Activated B cell treated with CpG ODN at 0.5 μM for 24 hours (primary cell): ENCODE data around the gene COL5A1. TPM values are rescaled to one million over a fixed set of nuclear protein-coding genes. Genes with fewer than 3 reads are reported as not detected.

Experiments used
- ATAC-seq: fragments of 200-7000 bp; cut with Tn5 transposase; one replicate; pipeline ENCODE4 v1.10.0; 2021; ENCODE audit warnings: low read depth, mild to moderate bottlenecking, moderate library complexity
- CTCF ChIA-PET: fragments of 350-600 bp; sonication (Branson Sonifier 250); formaldehyde crosslinking; loops from one replicate; lab custom pipeline; 2021; ENCODE audit warnings: antibody characterized with exemption; lab: Charles Lee
- POLR2A ChIA-PET: fragments of 350-600 bp; sonication (Branson Sonifier 250); formaldehyde crosslinking; loops from one replicate; lab custom pipeline; 2021; ENCODE audit warnings: antibody characterized with exemption; lab: Charles Lee
- DNase-seq: peaks from one replicate; pipeline ENCODE4 v3.0.0; 2022
- H3K27ac Mint-ChIP-seq: one replicate; pipeline ENCODE4 v1.8.0; 2020; ENCODE audit warnings: mixed read lengths
- H3K27me3 Mint-ChIP-seq: one replicate; pipeline ENCODE4 v1.8.0; 2021; ENCODE audit warnings: mixed read lengths
- H3K36me3 Mint-ChIP-seq: one replicate; pipeline ENCODE4 v1.8.0; 2021; ENCODE audit warnings: low read depth, mixed read lengths
- H3K4me1 Mint-ChIP-seq: one replicate; pipeline ENCODE4 v1.8.0; 2021; ENCODE audit warnings: mixed read lengths
- H3K4me3 Mint-ChIP-seq: one replicate; pipeline ENCODE4 v1.8.0; 2020; ENCODE audit warnings: mild to moderate bottlenecking, mixed read lengths
- H3K9me3 Mint-ChIP-seq: one replicate; pipeline ENCODE4 v1.8.0; 2020; ENCODE audit warnings: mixed read lengths
- CTCF ChIP-seq: fragments of 200-600 bp; IDR thresholded peaks from one replicate; pipeline ENCODE4 v1.8.0; 2022; ENCODE audit warnings: antibody characterized with exemption, mild to moderate bottlenecking
- intact Hi-C: fragments of 100-400 bp; cut with micrococcal nuclease; formaldehyde crosslinking; loops from one replicate; pipeline ENCODE4 v1.15.1; 2024
- total RNA-seq: library from RNA; stranded (reverse); gene quantifications from 2 replicates; pipeline ENCODE4 v1.2.3, GENCODE V29; 2022

COL5A1 gene
- total RNA-seq, 1 donor from 2014 or later = 0.02 TPM

GRCh38 chr9:134872482-134873231 is 231.1 kb downstream of the COL5A1 start:
- Mint-ChIP-seq H3K4me3 (no peak overlapping the region), H3K4me1 (peaks cover 19% of the 10 kb centered on the region), H3K27ac (no peak overlapping the region), H3K27me3 (peaks cover 6% of the 10 kb centered on the region), H3K9me3 (peaks cover 7% of the 10 kb centered on the region), H3K36me3 (no peaks in the 10 kb centered on the region)
- TF ChIP-seq CTCF = no peak
- ATAC-seq = peak; percentile 31
- intact Hi-C loops = no loop called here
- ChIA-PET POLR2A (interaction anchor here (0.6 kb wide), 1 partner anchor 628 kb away, joined by 8 read pairs; no protein-coding TSS in a partner anchor), CTCF (no interaction called here)
- DNase-seq = no peak

GRCh38 chr9:134875371-134875770 is 233.8 kb downstream of the COL5A1 start:
- peaks cover 4% of the 10 kb centered on the region for H3K27me3 Mint-ChIP-seq
- H3K27ac Mint-ChIP-seq = no peak overlapping the region
- ATAC-seq = no peak
- no peaks in the 10 kb centered on the region for H3K36me3 Mint-ChIP-seq
- peaks cover 7% of the 10 kb centered on the region for H3K4me1 Mint-ChIP-seq
- TF ChIP-seq CTCF = no peak
- H3K9me3 Mint-ChIP-seq = peaks cover 7% of the 10 kb centered on the region
- H3K4me3 Mint-ChIP-seq = no peak overlapping the region
- no peak for DNase-seq
- ChIA-PET POLR2A (interaction anchor here (0.5 kb wide), 1 partner anchor 835 kb away, joined by 7 read pairs; no protein-coding TSS in a partner anchor), CTCF (no interaction called here)
- intact Hi-C loops = no loop called here

GRCh38 chr9:134877541-134877940 is 235.9 kb downstream of the COL5A1 start:
- H3K9me3 Mint-ChIP-seq = peaks cover 2% of the 10 kb centered on the region
- no peak for TF ChIP-seq CTCF
- peaks cover under 1% of the 10 kb centered on the region for H3K4me1 Mint-ChIP-seq
- no peak overlapping the region for H3K27ac Mint-ChIP-seq
- peaks cover 9% of the 10 kb centered on the region for H3K27me3 Mint-ChIP-seq
- ChIA-PET POLR2A (no interaction called here), CTCF (no interaction called here)
- ATAC-seq (no peak), DNase-seq (no peak)
- intact Hi-C loops = no loop called here
- H3K4me3 Mint-ChIP-seq = no peak overlapping the region
- no peaks in the 10 kb centered on the region for H3K36me3 Mint-ChIP-seq

GRCh38 chr9:134879664-134880483 is 238.3 kb downstream of the COL5A1 start:
- Mint-ChIP-seq H3K36me3 (no peaks in the 10 kb centered on the region), H3K27ac (no peak overlapping the region), H3K4me3 (no peak overlapping the region), H3K9me3 (no peaks in the 10 kb centered on the region), H3K27me3 (peaks cover 9% of the 10 kb centered on the region), H3K4me1 (no peaks in the 10 kb centered on the region)
- no peak for ATAC-seq
- intact Hi-C loops = no loop called here
- POLR2A ChIA-PET = no interaction called here
- DNase-seq = no peak
- TF ChIP-seq CTCF = no peak
- CTCF ChIA-PET = no interaction called here
